RWPE2 (cell line): ENCODE results near the gene IPO13.

Experiments
- ATAC-seq: fragments of 200-7000 bp; cut with Tn5 transposase; 3 replicates; pipeline ENCODE4 v1.9.1; 2021; ENCODE audit warnings: low read depth
- DNase-seq: peaks from one replicate; pipeline ENCODE4 v3.0.0-alpha.2; 2020; ENCODE audit warnings: low spot score
- H3K27ac ChIP-seq: fragments of 450-650 bp; 2 replicates; pipeline ENCODE4 v1.5.1; 2017; ENCODE audit warnings: mild to moderate bottlenecking; ENCODE audit not compliant: poor library complexity, severe bottlenecking
- H3K27me3 ChIP-seq: fragments of 250-450 bp; sonication (Bioruptor Pico); 2 replicates; pipeline ENCODE4 v1.5.1; 2021; ENCODE audit warnings: mild to moderate bottlenecking, moderate library complexity; ENCODE audit not compliant: insufficient read depth, poor library complexity, severe bottlenecking
- H3K36me3 ChIP-seq: fragments of 250-450 bp; sonication (Bioruptor Pico); 2 replicates; pipeline ENCODE4 v1.5.1; 2020; ENCODE audit warnings: low read depth, mild to moderate bottlenecking, moderate library complexity
- H3K4me1 ChIP-seq: fragments of 250-450 bp; sonication (Bioruptor Pico); 2 replicates; pipeline ENCODE4 v1.5.1; 2021; ENCODE audit warnings: mild to moderate bottlenecking, moderate library complexity; ENCODE audit not compliant: insufficient read depth, poor library complexity, severe bottlenecking
- H3K4me3 ChIP-seq: fragments of 250-450 bp; sonication (Bioruptor Pico); 2 replicates; pipeline ENCODE4 v1.5.1; 2021; ENCODE audit warnings: mild to moderate bottlenecking, moderate library complexity; ENCODE audit not compliant: severe bottlenecking
- H3K9me3 ChIP-seq: fragments of 250-450 bp; sonication (Bioruptor Pico); 2 replicates; pipeline ENCODE4 v1.5.1; 2021; ENCODE audit warnings: mild to moderate bottlenecking, moderate library complexity; ENCODE audit not compliant: severe bottlenecking
- TF ChIP-seq, protein P1 (sequence below): fragments of 450-650 bp; IDR thresholded peaks from one replicate; pipeline ENCODE4 v1.5.1; 2017; ENCODE audit warnings: mild to moderate bottlenecking, moderate library complexity; ENCODE audit not compliant: poor library complexity, severe bottlenecking

IPO13 gene

DNA sequence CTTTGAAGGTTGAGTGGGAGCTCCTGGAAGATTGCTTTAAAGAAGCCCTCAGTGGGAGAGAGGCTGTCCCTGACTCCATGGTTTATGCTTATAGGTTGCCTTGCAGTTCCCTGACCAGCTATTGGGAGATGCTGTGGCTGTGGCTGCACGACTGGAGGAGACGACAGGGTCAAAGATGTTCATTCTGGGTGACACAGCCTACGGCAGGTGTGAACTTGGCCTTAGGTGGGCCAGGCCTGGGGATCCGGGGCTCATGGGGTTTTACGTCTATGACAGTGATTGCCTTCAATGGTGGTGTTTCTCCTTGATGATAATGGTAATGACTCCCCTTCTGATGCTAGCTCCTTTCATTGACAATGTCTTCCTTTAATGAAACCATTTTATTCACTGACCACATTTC, 23.8 kb downstream of the IPO13 start:
- no peaks in the 10 kb centered on the region for H3K27me3 ChIP-seq
- H3K27ac ChIP-seq = no peak overlapping the region
- peaks cover 4% of the 10 kb centered on the region; the same call in 1 of the 2 replicates for H3K36me3 ChIP-seq
- ATAC-seq (no peak), DNase-seq (no peak)
- TF ChIP-seq, protein P1, sequence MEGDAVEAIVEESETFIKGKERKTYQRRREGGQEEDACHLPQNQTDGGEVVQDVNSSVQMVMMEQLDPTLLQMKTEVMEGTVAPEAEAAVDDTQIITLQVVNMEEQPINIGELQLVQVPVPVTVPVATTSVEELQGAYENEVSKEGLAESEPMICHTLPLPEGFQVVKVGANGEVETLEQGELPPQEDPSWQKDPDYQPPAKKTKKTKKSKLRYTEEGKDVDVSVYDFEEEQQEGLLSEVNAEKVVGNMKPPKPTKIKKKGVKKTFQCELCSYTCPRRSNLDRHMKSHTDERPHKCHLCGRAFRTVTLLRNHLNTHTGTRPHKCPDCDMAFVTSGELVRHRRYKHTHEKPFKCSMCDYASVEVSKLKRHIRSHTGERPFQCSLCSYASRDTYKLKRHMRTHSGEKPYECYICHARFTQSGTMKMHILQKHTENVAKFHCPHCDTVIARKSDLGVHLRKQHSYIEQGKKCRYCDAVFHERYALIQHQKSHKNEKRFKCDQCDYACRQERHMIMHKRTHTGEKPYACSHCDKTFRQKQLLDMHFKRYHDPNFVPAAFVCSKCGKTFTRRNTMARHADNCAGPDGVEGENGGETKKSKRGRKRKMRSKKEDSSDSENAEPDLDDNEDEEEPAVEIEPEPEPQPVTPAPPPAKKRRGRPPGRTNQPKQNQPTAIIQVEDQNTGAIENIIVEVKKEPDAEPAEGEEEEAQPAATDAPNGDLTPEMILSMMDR = no peak
- H3K9me3 ChIP-seq = no peaks in the 10 kb centered on the region
- peak overlapping the region; percentile 86 for H3K4me3 ChIP-seq
- no peaks in the 10 kb centered on the region for H3K4me1 ChIP-seq

DNA sequence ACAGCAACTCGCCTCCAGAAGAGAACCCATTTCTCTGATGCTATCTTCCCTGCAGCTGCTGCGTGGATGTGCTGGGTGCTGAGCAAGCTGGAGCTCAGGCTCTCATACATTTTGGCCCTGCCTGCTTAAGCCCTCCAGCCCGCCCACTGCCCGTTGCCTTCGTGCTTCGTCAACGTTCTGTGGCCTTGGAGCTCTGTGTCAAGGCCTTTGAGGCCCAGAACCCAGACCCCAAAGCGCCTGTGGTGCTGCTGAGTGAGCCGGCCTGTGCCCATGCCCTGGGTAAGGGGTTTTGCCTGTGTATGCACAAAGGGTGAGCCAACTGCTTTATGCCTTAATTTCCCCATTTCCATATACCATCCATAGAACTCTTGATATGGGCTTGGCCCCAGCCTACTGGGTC, 24.2 kb downstream of the IPO13 start:
- TF ChIP-seq, protein P1 = no peak

DNA sequence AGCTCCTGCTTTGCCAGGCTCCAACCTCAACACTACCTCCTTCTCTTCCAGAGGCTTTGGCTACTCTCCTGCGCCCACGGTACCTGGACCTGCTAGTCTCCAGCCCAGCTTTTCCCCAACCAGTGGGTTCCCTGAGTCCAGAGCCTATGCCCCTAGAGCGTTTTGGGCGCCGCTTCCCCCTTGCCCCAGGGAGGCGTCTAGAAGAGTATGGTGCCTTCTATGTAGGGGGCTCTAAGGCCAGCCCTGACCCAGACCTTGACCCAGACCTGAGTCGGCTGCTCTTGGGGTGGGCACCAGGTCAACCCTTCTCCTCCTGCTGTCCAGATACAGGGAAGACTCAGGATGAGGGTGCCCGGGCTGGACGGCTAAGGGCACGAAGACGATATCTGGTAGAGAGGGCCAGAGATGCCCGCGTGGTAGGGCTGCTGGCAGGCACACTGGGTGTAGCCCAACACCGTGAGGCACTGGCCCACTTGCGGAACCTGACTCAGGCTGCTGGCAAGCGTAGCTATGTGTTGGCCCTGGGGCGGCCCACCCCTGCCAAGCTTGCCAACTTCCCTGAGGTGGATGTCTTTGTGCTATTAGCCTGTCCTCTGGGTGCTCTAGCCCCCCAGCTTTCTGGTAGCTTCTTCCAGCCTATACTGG, 24.7 kb downstream of the IPO13 start:
- Histone ChIP-seq H3K36me3 (peaks cover 8% of the 10 kb centered on the region), H3K4me1 (no peaks in the 10 kb centered on the region), H3K27me3 (no peaks in the 10 kb centered on the region), H3K4me3 (no peak overlapping the region), H3K9me3 (no peaks in the 10 kb centered on the region), H3K27ac (no peak overlapping the region)
- DNase-seq (no peak), ATAC-seq (no peak)
- TF ChIP-seq, protein P1 = no peak

More for the DNA sequence above, 24.2 kb downstream of the IPO13 start:
- ATAC-seq (no peak), DNase-seq (no peak)
- Histone ChIP-seq H3K36me3 (peaks cover 4% of the 10 kb centered on the region; the same call in 1 of the 2 replicates), H3K4me3 (peak overlapping the region; percentile 86), H3K27ac (no peak overlapping the region), H3K4me1 (no peaks in the 10 kb centered on the region), H3K27me3 (no peaks in the 10 kb centered on the region), H3K9me3 (no peaks in the 10 kb centered on the region)

DNA sequence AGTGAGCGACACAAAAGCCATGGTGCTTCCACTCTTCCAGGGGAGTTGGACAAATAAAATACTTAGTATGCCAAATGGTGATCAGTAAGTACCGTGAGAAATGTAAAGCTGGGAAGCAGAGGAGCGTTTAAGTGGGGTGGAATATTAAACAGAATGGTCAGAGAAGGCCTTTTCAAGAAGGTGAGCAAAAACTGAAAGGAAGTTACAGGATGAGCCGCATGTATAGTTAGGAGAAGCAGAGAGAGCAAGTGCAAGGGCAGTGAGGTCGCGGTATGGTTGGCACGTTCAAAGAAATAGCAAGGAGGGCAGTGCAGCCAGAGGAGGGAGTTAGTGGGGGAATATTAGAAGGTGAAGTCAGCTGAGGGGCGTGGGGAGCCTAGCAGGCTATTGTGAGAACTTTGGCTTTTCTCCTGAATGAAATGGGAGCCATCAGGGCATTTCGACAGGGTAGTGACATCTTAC, 27.3 kb downstream of the IPO13 start:
- H3K9me3 ChIP-seq = no peaks in the 10 kb centered on the region
- H3K27ac ChIP-seq = peak overlapping the region; percentile 63
- peaks cover 21% of the 10 kb centered on the region for H3K36me3 ChIP-seq
- TF ChIP-seq, protein P1 = no peak
- H3K27me3 ChIP-seq = no peaks in the 10 kb centered on the region
- DNase-seq (no peak), ATAC-seq (no peak)
- H3K4me1 ChIP-seq = no peaks in the 10 kb centered on the region
- H3K4me3 ChIP-seq = peak overlapping the region; percentile 95

DNA sequence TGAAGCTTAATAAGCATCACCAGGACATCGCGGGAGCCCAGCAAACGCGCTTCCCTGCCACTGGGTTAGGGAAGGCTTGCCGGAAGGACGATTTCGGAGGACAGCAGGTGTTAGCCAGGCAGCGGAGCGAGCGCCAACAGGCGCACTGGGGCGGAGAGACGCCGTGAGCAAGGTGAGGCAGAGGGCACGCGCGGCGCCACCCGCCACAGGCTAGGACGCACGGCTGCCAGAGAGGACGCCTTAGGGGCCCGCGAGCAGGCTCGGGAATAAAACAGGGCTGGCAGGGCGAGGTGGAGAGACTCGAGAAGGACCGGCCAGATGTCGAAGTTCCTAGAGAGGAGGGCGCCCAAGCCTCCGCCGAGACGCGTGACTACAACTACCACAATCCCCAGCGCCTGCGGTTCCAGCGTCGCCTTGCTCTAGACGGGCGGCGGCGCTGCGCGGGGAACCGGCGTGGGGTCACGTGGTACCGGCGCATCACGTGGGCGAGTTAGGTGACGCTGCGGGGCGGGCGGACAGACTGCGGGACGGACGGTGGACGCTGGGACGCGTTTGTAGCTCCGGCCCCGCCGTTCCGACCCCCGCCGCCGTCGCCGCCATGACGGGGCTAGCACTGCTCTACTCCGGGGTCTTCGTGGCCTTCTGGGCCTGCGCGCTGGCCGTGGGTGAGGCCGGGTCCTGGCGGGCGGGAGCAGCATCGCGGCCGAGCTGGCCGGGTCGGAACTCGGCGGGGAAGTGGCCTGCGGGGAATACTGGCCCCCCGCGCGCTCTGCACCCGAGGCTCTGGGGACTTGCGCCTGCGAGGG, 27.9 kb downstream of the IPO13 start, which contains the start of gene ATP6V0B:
ATP6V0B (plus strand) TSS at position 518 of the 806 bp plus-strand sequence; CDS start at position 599, 81 bp downstream.
- H3K36me3 ChIP-seq = peaks cover 21% of the 10 kb centered on the region
- H3K27me3 ChIP-seq = no peaks in the 10 kb centered on the region
- H3K4me3 ChIP-seq = peak within 1 kb of the TSS; percentile 95
- no peaks in the 10 kb centered on the region for H3K4me1 ChIP-seq
- no peaks in the 10 kb centered on the region for H3K9me3 ChIP-seq
- DNase-seq = peak; percentile 96
- ATAC-seq = peak; percentile 73
- TF ChIP-seq, protein P1 = peak; percentile 7
- H3K27ac ChIP-seq = peak within 1 kb of the TSS; percentile 63
